GM06990 (cell line): ENCODE results near the gene MGLL.
A peak's percentile ranks its signal among the peaks of the same experiment; 100 is the strongest.

Experiments
- DNase-seq: peaks from one replicate; pipeline ENCODE4 v3.0.0-alpha.2; 2011; ENCODE audit not compliant: insufficient read length; ENCODE audit errors: extremely low read depth
- H3K27me3 ChIP-seq: replicated peaks from 2 replicates; pipeline ENCODE4 v1.6.0; 2011; ENCODE audit warnings: low read length; ENCODE audit not compliant: control insufficient read depth, insufficient read depth
- H3K36me3 ChIP-seq: 2 replicates; pipeline ENCODE4 v1.5.1; 2011; ENCODE audit warnings: low read length; ENCODE audit not compliant: control insufficient read depth, insufficient read depth
- H3K4me3 ChIP-seq: replicated peaks from 2 replicates; pipeline ENCODE4 v1.5.1; 2011; ENCODE audit warnings: low read depth, mild to moderate bottlenecking, control low read depth, low read length
- CTCF ChIP-seq: IDR thresholded peaks from 2 replicates; pipeline ENCODE4 v1.5.1; 2011; ENCODE audit warnings: low read length, control low read depth, mild to moderate bottlenecking, inconsistent platforms; ENCODE audit not compliant: insufficient read depth, poor library complexity, severe bottlenecking

Gene MGLL

DNA sequence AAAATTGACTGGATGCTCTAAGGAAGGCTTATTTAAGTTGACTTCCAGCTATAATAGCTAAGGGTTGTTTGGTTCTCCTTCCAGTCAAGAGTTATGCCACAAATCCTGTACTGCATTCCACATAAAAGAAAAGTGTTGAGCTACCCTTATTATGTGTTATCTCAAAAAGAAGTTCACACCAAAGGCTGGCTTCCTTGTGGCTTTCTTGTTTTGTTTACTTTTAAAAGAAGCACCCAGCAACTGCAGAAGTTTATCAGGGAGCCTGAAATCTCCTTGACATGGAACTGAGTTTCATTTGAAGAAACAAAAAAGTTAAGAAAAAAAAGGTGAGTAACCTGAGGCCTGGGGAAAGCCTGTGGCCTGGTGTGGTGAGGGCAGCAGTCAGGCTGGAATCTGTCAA is 10.2 kb downstream of the MGLL start:
- no peak for TF ChIP-seq CTCF

GRCh38 chr3:127811717-127812116 is 10.6 kb downstream of the MGLL start:
- TF ChIP-seq CTCF, result no peak
- Histone ChIP-seq H3K36me3 (peaks cover 40% of the 10 kb centered on the region), H3K4me3 (no peak overlapping the region), H3K27me3 (no peaks in the 10 kb centered on the region)
- no peak for DNase-seq

More for the DNA sequence above, 10.2 kb downstream of the MGLL start:
- Histone ChIP-seq H3K4me3 (no peak overlapping the region), H3K27me3 (no peaks in the 10 kb centered on the region), H3K36me3 (peaks cover 42% of the 10 kb centered on the region)
- no peak for DNase-seq

DNA sequence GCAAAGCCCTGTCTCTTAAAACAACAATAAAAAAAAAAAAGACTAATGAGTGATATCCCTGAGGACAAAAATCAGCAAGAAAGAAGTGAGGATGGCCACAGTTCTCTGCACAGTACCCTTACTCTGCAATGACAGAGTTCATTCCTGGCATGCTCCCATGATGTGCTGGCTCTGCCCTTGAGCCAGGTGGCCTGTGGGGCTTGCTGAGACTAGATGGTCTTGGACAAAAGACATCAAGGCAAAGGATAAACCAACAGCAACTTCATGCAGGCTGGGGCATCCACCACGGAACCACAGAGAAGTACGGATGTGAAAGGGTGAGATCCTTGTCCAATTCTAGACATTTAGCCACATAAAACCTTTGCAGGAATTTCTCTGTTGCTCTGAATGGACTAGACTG is 12.7 kb downstream of the MGLL start:
- DNase-seq, result no peak
- Histone ChIP-seq H3K27me3 (no peaks in the 10 kb centered on the region), H3K4me3 (no peak overlapping the region), H3K36me3 (peaks cover 36% of the 10 kb centered on the region)
- TF ChIP-seq CTCF, result no peak

GRCh38 chr3:127809211-127809610 is 13.1 kb downstream of the MGLL start:
- Histone ChIP-seq H3K4me3 (no peak overlapping the region), H3K36me3 (peaks cover 34% of the 10 kb centered on the region), H3K27me3 (no peaks in the 10 kb centered on the region)
- TF ChIP-seq CTCF, result no peak
- no peak for DNase-seq

- no peaks in the 10 kb centered on the region for H3K27me3 ChIP-seq
- DNase-seq, result peak; percentile 41
- peaks cover 33% of the 10 kb centered on the region for H3K36me3 ChIP-seq
- TF ChIP-seq CTCF, result no peak
- no peak overlapping the region for H3K4me3 ChIP-seq
Measured at GRCh38 chr3:127808197-127808596, 14.1 kb downstream of the MGLL start.

- TF ChIP-seq CTCF, result no peak
- DNase-seq, result no peak
Measured at GRCh38 chr3:127805026-127805753, 17.1 kb downstream of the MGLL start.

More at GRCh38 chr3:127805026-127805753, 17.1 kb downstream of the MGLL start:
- peaks cover 22% of the 10 kb centered on the region for H3K36me3 ChIP-seq
- no peak overlapping the region for H3K4me3 ChIP-seq
- H3K27me3 ChIP-seq, result no peaks in the 10 kb centered on the region
